NCI-H1436 (cell line): ENCODE results near the gene HOXA13.
A peak's percentile ranks its signal among the peaks of the same experiment; 100 is the strongest.

Experiments used
- DNase-seq: peaks from one replicate; lab custom pipeline; 2025; lab: John Stamatoyannopoulos, UW

The HOXA13 gene

GRCh38 chr7:27207348-27207985 lies 7.6 kb upstream of the HOXA13 start:
- DNase-seq = no peak

DNA sequence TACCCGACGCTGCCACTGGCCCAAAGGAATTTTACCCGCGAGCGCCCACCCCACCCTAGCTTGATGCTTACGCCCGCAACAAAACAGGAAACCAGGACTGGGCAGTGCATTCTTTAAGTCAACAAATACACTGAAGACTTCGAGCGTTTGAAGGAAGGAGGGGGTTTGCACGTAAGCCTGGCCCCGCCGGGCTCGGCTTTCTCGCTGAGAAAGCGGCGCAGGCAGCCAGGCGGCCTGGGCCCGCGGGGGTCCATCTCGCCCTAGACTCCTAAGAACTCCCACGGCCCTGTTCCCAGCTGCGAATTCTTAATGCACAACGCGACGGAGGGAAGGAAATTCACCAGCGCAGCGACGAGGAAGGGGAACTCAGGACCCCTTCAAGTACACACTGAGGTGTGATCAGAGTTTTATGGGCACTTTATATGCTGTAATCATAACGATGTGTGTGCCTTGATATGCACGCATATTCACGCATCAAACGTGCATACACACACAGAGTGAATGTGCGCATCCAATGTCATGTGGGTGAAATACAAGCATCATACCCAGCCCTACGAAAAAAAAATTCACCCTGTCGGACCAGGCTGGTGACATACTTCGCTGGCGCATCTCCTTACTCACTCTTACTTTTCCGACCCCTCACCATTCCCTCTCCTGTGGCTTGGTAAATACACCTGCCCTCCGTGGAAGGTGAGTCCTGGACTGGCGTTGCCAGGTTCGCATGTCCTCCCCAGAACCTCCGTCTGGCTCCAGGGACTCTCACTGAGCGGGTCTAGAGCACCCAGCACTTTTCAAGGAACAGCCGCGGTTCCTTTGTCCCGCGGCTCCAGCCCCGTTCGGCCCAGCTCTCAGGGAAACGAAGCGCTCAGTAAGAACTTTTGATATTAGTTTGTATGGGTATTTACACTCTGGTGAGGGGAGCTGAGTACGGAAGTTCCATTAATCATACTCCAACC lies 5.7 kb upstream of the HOXA13 start:
- DNase-seq = no peak

DNA sequence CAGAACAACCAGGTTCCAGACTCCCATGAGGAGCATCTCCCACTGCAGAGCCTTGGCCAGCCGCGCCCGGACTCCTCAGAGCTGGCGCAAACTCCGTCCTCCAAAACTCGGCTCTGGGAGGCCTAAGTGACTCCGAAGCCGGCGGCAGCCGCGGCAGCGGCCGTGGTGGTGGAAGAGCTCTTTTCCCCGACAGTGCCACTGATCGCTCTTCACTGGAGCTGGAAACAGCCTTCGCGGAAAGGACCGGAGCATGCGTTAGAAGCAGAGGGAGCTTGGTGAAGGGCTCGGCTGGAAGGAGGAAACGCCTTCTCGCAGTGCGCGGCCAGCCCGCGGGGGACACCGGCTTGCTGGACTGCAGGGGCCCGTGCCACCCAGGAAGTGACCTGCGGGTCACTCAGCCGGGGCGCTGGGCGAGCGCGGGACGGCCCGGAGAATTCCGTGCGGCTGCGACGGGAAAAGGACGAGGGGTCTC lies 5.0 kb upstream of the HOXA13 start:
- DNase-seq = no peak

DNA sequence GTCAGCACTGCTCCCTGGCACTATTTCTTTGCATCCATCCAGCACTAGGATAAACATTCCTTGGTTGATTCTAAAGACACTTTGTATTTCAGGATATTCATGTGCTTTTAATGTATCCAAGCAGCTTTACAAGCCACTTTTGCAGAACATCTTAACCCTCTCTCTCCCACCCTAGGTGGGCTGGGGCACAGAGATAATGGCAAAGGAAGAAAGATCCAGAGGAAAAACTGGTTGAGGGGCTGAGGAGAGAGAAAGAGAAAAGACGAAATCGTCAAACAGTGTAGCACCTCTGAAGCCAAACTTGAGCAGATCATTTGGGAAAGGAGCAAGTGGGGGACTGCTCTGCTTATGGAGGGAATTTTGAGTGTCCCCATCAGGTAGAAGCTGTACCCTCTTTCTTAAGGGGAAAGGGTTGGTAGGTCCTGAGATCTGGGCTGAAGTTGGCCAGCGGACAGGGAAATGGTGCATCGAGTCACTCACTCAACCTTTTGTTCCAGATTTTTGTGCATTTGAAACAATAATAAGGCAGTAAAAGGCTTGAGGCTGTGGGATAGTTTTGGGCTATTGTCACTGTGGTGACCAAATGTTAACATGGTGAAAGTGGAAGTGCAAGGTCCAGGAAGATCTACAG lies 4.2 kb upstream of the HOXA13 start:
- no peak for DNase-seq

DNA sequence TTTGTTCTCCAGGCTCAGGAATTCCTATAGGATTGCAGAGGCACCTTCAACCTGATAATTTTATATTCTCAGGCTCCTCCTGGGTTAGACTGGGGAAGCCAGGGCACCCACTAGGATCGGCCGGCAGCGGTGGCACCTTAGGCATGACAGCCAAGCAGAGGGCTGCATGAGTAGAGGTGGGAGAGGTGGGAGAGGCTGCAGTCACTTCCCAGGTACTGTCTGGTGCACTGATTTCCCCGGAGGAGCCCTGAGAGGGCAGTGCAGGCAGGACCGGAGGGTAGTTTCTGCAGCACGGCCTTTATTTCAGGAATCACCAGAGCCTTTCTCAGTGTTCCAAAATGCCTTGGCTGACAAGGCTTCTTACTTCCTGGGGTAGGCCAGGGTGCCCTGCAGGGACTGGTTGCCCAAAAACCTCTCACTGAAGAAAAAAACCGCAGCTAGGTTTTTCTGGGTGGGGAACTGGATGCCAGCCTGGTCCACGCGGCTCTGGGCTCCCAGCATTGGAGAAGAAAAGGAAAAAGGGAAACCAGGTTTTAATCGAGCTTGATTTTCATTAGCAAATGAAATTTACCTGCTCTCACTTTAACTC lies 3.6 kb upstream of the HOXA13 start:
- DNase-seq = no peak

- DNase-seq = no peak
These were observed 2.9 kb upstream of the HOXA13 start for GRCh38 chr7:27202862-27203134.

- no peak for DNase-seq
These were observed 2.3 kb upstream of the HOXA13 start for GRCh38 chr7:27202018-27202861.

DNA sequence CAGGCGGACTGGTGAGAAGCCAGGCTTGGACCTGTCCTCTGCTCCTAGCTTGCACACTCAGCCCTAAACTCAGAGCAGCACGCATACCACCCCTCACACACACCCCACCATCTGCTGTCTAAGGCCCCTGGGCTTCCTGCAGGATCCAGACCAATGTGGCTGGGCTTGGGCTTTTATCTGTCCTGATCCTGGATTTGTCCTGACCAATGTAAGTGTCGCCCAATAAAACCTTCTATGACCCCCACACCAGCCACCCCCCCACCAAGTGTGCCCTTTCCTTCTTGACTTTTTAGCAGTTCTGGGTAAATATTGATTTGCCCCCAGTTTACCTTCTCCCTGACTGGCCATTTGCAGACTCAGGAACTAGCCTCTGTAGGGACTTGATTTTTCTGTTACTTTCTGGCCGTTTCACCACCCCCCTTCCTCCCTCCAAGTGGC lies 1.7 kb upstream of the HOXA13 start:
- no peak for DNase-seq

DNA sequence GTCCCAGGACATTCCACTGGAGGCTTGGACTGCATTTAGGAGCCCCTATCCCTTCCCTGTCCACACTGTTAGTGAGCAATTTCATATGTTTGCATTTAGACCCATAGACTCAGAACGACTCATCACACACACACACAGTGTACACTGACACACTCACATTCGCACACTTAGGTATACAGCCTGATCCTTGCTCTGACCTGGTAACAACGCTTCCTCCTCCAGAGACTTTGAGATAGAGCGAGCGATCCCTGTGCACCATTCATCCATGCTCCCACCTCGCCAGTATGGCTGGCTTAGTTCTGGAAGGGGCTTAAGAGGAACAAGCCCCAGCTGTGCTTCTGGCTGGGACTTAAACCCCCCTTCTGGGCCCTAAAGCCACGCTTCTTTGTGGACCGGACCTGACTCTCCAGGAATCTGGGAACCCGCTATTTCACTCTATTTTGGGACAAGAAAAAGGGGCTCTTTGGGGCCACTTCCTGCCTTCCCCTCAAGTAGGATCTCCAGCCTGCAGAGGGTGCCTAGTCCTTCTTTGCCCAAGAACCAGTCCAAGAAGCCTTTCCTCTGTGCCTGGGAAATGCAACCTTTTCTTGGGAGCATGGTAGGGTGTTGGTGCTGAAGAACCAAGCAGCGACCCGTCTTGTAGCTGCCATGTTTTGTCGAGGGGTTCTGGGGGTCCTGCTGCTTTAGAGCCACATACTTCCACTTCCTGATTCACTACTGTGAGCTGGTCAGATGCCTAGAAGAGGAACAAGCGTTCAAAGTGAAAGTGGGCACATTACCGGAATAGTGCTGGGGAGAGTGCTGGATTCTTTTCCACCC lies 1.1 kb upstream of the HOXA13 start:
- no peak for DNase-seq

DNA sequence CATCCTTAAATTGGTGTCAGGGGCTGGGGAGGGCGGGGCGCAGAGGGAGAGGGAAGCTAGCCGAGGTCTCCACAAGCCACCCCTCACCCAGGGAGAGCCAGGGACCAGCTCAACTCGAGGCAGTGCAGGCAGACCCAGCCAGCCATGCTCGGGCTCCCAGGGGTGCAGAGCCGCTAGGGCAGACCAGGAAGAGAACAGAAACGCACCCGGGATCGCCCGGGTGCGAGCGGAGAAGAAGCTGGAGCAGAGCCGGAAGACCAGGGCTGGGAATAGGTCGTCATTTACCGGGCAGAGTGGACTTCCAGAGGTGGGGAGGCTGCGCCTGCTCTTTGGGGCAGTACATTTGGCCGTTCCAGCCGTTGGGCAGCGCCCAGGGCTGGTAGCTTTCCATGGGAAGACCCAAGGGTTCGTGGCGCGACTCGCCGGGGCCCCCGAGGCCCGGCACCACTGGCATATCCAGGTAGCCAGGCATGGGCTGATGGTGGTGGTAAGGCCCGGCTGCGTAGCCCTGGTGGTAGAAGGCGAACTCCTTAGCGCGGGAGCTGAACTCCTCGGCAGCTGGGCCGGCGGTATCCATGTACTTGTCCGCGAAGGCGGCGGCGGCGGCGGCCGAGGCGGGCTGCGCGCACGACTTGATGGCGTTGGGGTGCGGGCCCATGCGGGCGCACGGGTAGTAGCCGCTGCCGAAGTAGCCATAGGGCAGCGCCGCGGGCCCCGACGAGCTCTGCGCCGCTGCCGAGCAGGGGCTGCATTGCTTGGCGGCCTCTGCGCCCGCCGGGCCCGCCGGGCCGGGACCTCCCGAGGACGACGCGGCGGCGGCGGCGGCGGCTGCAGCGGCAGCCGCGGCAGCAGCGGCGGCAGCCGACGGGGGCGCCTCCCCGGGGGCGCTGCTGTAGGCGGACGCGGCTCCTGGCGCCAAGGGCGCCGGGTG lies 755 bp downstream of the HOXA13 start:
- no peak for DNase-seq

- DNase-seq = no peak
These were observed 1.6 kb downstream of the HOXA13 start for GRCh38 chr7:27198138-27198841.

DNA sequence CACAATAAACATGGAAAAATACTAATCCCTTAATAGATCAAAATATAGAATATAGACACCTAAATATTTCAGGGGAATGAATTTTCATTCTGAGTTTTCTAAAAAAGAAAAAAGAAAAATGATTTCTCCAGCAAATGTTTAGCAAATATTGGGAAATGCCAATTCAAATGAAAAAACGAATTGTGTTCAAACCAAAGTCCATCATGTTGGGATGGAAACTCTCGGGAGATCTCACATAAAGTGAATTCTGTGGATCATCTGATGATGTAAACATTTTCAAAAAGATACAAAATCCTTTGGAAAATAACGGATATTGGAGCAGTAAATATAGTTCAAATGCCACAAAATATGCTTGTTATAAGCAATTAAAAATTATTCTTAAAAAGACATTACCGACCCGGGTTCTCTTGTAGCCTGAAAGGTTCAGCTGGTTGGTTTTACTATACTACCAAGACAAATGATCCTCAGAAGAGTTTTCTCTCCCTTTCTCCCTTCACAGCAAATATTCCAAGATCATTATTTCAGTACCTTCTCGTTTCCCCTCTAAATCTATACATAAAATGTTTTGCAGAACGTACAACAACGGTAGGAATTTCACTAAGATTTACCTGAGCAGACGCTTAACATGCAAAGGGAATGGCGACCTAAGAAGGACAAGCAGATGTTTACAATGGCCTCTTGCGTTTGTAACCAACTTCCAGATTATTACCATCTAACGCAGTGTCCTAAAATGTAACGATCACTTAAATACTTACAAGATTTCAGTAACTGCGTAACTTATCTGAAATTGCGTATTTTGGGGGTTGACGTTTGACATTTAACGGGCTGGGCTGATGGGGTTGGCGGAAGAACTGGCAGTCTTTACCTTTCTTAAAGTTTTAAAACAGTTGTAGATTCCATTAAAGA lies 2.5 kb downstream of the HOXA13 start:
- DNase-seq = no peak

GRCh38 chr7:27196287-27196767 lies 3.6 kb downstream of the HOXA13 start:
- peak; percentile 42 for DNase-seq

- no peak for DNase-seq
These were observed 5.1 kb downstream of the HOXA13 start for GRCh38 chr7:27194686-27195379.

GRCh38 chr7:27194002-27194352 lies 5.9 kb downstream of the HOXA13 start:
- DNase-seq = no peak

- DNase-seq = no peak
These were observed 6.4 kb downstream of the HOXA13 start for GRCh38 chr7:27193335-27194001.
